Effector memory CD8-positive, alpha-beta T cell (primary cell): Measurements from ENCODE around the gene SPATA25.

Experiments
- ATAC-seq: fragments of 150-1000 bp; cut with Tn5 transposase; replicated peaks from 2 replicates; pipeline ENCODE4 v1.10.0; 2021; ENCODE audit warnings: mild to moderate bottlenecking, moderate library complexity
- DNase-seq, 3 experiments: peaks; one replicate each; pipeline ENCODE4 v3.0.0; 2021
- H3K27ac Mint-ChIP-seq, 2 donors: one replicate each; pipeline ENCODE4 v1.8.0; 2022; ENCODE audit warnings: mild to moderate bottlenecking in 2 of 2, mixed read lengths in 2 of 2, moderate library complexity in 2 of 2
- H3K27me3 Mint-ChIP-seq, 2 donors: one replicate each; pipeline ENCODE4 v1.8.0; 2022; ENCODE audit warnings: mixed read lengths in 2 of 2
- H3K36me3 Mint-ChIP-seq: one replicate; pipeline ENCODE4 v1.8.0; 2022; ENCODE audit warnings: mild to moderate bottlenecking, moderate library complexity, mixed read lengths; ENCODE audit not compliant: insufficient read depth
- H3K4me1 Mint-ChIP-seq, 2 donors: one replicate each; pipeline ENCODE4 v1.8.0; 2022; ENCODE audit warnings: low read depth in 2 of 2, mixed read lengths in 2 of 2
- H3K4me3 Mint-ChIP-seq, 2 donors: one replicate each; pipeline ENCODE4 v1.8.0; 2022; ENCODE audit warnings: mild to moderate bottlenecking in 2 of 2, mixed read lengths in 2 of 2, moderate library complexity in 2 of 2
- H3K9me3 Mint-ChIP-seq, 2 donors: one replicate each; pipeline ENCODE4 v1.8.0; 2022; ENCODE audit warnings: mixed read lengths in 2 of 2

The SPATA25 gene

DNA sequence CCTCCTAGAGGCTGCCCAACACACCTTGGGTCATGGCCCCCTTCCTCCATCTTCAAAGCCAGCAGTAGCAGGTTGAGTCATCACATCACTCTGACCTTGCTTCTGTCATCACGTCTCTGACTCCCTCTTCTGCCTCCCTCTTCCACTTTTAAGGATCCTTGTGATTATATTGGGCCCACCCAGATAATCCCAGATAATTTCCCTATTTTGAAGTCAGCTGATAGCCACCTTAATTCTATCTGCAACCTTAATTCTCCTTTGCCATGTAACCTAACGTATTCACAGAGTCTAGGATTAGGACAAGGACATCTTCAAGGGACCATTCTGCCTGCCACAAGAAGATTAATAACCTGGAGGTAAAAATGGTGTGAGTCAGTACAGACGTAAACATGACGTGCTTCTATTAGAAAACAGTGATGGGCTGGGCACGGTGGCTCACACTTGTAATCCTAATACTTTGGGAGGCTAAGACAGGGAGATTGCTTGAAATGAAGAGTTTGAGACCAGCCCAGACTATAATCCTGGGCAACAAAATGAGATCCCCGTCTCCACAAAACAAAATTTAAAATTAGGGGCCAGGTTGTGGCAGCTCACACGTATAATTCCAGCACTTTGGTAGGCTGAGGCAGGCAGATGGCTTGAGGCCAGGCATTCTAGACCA is 26.7 kb downstream of the SPATA25 start:
- Mint-ChIP-seq H3K4me1 (peaks cover 23 to 28% of the 10 kb centered on the region in 2 donors), H3K4me3 (no peak overlapping the region), H3K36me3 (peaks cover 23% of the 10 kb centered on the region), H3K27me3 (no peaks in the 10 kb centered on the region), H3K27ac (no peak overlapping the region), H3K9me3 (no peaks in the 10 kb centered on the region)
- no peak for DNase-seq
- no peak for ATAC-seq

- Mint-ChIP-seq H3K4me1 (peaks cover 25 to 33% of the 10 kb centered on the region in 2 donors), H3K9me3 (no peaks in the 10 kb centered on the region), H3K36me3 (peaks cover 23% of the 10 kb centered on the region), H3K27ac (no peak overlapping the region), H3K4me3 (no peak overlapping the region), H3K27me3 (no peaks in the 10 kb centered on the region)
- DNase-seq (no peak), ATAC-seq (no peak)
Measured at GRCh38 chr20:45859916-45860315, 27.5 kb downstream of the SPATA25 start.

- peak overlapping the region; percentile 96 to 97 for H3K27ac Mint-ChIP-seq
- peaks cover 34% of the 10 kb centered on the region for H3K36me3 Mint-ChIP-seq
- peak overlapping the region; percentile 97 to 99 for H3K4me3 Mint-ChIP-seq
- DNase-seq (no peak), ATAC-seq (peak; percentile 14)
- peaks cover 26 to 39% of the 10 kb centered on the region in 2 donors for H3K4me1 Mint-ChIP-seq
- no peaks in the 10 kb centered on the region for H3K9me3 Mint-ChIP-seq
- H3K27me3 Mint-ChIP-seq = no peaks in the 10 kb centered on the region
Measured at GRCh38 chr20:45857882-45858216, 29.6 kb downstream of the SPATA25 start.

DNA sequence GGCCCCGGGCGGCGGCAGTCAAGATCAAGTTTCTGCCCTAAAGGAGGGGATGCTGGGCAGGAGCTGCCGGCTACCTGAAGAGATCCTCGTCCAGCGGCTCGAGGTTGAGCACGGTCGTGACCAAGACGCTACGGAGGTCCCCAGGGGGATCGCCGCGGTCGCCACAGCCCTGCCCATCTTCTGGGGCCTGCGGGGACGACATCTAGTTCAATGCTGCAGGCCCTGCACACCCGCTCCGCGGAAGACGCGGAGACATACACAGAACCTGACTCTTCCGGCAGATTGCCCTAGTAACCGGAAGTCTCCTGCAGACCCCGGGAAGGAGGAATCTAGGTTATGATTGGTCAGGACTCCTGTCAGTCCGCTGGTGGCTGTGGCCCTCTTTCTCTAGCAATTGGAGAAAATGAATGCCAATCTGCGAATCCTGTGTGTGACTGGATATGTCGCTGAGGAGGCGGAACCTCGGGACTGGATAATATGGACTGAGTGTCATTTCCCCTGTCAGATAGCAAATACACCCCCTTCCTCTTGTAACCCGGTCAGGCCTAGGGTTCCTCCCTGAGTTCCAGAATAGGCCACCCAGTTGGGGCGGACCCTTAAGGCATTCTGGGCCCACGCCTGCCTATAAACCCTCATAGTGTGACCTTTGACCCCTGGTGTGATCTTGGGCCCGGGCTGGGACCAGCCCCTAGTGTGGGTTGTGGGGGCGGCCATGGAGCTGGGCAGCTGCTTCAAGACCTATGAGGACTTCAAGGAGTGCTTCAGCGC is 30.1 kb downstream of the SPATA25 start, which contains the start of the genes ACOT8 and ZSWIM3:
ACOT8 (minus strand) TSS at position 279 of the 768 bp plus-strand sequence; CDS start at position 202, 77 bp downstream.
ZSWIM3 (plus strand) TSS at position 501 of the 768 bp plus-strand sequence; CDS start at position 713, 212 bp downstream.
- H3K27me3 Mint-ChIP-seq = no peaks in the 10 kb centered on the region
- H3K36me3 Mint-ChIP-seq = peaks cover 36% of the 10 kb centered on the region
- H3K4me3 Mint-ChIP-seq = peak within 1 kb of the TSS; percentile 97 to 99
- peak; percentile 94 for ATAC-seq
- H3K4me1 Mint-ChIP-seq = peaks cover 26 to 39% of the 10 kb centered on the region in 2 donors
- DNase-seq = peak; percentile 94 to 96 (median 96)
- H3K9me3 Mint-ChIP-seq = no peaks in the 10 kb centered on the region
- H3K27ac Mint-ChIP-seq = peak within 1 kb of the TSS; percentile 96 to 97

- DNase-seq (no peak), ATAC-seq (no peak)
- Mint-ChIP-seq H3K27ac (no peak overlapping the region), H3K9me3 (no peaks in the 10 kb centered on the region), H3K4me3 (peak overlapping the region in 1 of 2 donors; percentile 46), H3K4me1 (peaks cover 25 to 28% of the 10 kb centered on the region in 2 donors), H3K36me3 (peaks cover 47% of the 10 kb centered on the region), H3K27me3 (no peaks in the 10 kb centered on the region)
Measured at GRCh38 chr20:45853484-45853883, 33.9 kb downstream of the SPATA25 start.

DNA sequence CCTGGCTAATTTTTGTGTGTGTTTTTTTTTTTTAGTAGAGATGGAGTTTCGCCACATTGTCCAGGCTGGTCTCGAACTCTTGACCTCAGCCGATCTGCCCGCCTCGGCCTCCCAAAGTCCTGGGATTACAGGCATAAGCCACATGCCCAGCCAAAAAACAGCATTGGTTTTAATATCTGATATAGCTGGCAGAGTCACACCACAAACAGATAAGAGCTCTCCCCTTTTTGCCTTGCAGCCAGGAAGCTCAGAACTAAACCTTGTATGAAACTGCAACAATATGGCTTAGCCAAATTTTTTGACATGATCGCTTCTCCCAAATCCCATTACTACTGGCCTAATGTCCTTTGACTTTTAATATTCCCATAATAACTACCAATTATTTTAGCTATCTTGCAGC is 35.1 kb downstream of the SPATA25 start:
- peak overlapping the region; percentile 44 to 83 for H3K27ac Mint-ChIP-seq
- no peaks in the 10 kb centered on the region for H3K27me3 Mint-ChIP-seq
- peaks cover 16 to 20% of the 10 kb centered on the region in 2 donors for H3K4me1 Mint-ChIP-seq
- H3K4me3 Mint-ChIP-seq = no peak overlapping the region
- no peaks in the 10 kb centered on the region for H3K9me3 Mint-ChIP-seq
- H3K36me3 Mint-ChIP-seq = peaks cover 45% of the 10 kb centered on the region
- DNase-seq (no peak), ATAC-seq (no peak)

- Mint-ChIP-seq H3K9me3 (no peaks in the 10 kb centered on the region), H3K27ac (no peak overlapping the region), H3K4me1 (peaks cover 9 to 18% of the 10 kb centered on the region in 2 donors), H3K27me3 (no peaks in the 10 kb centered on the region), H3K36me3 (peaks cover 42% of the 10 kb centered on the region), H3K4me3 (no peak overlapping the region)
- no peak for ATAC-seq
- no peak for DNase-seq
Measured at GRCh38 chr20:45851501-45851900, 35.9 kb downstream of the SPATA25 start.

DNA sequence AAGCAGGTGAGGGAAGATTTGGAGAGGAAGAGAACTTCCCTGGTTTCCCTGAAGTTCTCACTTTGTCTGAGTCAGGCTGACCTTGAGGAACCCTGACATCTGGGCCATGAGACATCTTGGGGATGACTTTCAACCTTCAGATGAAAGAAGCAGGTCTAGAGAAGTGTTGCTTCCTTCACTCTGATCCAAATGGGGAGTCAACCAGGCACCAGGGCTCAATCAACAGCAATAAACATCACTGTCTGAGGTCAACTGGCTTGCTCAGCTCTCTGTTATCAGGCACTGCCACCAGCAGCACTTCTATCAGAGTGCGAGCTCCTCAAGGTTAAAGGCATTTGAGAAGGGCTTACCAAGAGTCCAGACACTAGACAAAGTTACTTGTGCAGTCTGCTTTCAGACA is 36.5 kb downstream of the SPATA25 start:
- Mint-ChIP-seq H3K27ac (no peak overlapping the region), H3K36me3 (peaks cover 44% of the 10 kb centered on the region), H3K27me3 (no peaks in the 10 kb centered on the region), H3K9me3 (no peaks in the 10 kb centered on the region), H3K4me1 (peaks cover 5 to 12% of the 10 kb centered on the region in 2 donors), H3K4me3 (no peak overlapping the region)
- DNase-seq (no peak), ATAC-seq (no peak)

DNA sequence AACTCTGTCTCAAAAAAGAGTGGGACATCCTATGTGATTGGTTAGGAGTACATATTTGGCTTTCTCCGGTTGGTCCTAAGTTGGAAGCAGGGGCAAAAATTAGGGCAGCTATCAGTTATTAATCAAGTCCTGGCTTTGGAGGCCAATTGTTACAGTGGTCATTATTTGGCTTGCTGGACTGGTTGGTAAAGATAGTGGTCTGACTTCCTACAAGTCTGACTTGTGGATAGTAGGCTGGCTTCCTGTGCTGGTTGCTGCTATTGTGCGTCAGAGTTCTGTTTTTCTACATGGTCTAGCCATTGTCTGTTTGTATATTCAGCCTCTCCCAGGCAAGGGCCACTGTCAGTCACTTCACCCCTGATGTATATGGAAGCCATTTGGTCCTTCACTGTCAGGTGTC is 37.2 kb downstream of the SPATA25 start:
- no peak for DNase-seq
- Mint-ChIP-seq H3K27ac (no peak overlapping the region), H3K9me3 (no peaks in the 10 kb centered on the region), H3K27me3 (no peaks in the 10 kb centered on the region), H3K36me3 (peaks cover 49% of the 10 kb centered on the region), H3K4me1 (peaks cover 4 to 9% of the 10 kb centered on the region in 2 donors), H3K4me3 (no peak overlapping the region)
- no peak for ATAC-seq

- Mint-ChIP-seq H3K36me3 (peaks cover 55% of the 10 kb centered on the region), H3K4me1 (peaks cover 0 to 9% of the 10 kb centered on the region in 2 donors), H3K4me3 (no peak overlapping the region), H3K27me3 (no peaks in the 10 kb centered on the region), H3K27ac (no peak overlapping the region), H3K9me3 (no peaks in the 10 kb centered on the region)
- DNase-seq (no peak), ATAC-seq (no peak)
Measured at GRCh38 chr20:45848969-45849582, 38.3 kb downstream of the SPATA25 start.

- DNase-seq = no peak
- H3K27me3 Mint-ChIP-seq = no peaks in the 10 kb centered on the region
- H3K36me3 Mint-ChIP-seq = peaks cover 51% of the 10 kb centered on the region
- H3K27ac Mint-ChIP-seq = no peak overlapping the region
- no peaks in the 10 kb centered on the region for H3K9me3 Mint-ChIP-seq
- peaks cover under 1 to 4% of the 10 kb centered on the region in 2 donors for H3K4me1 Mint-ChIP-seq
- no peak for ATAC-seq
- H3K4me3 Mint-ChIP-seq = no peak overlapping the region
Measured at GRCh38 chr20:45848421-45848820, 39.0 kb downstream of the SPATA25 start.

- H3K36me3 Mint-ChIP-seq = peaks cover 34% of the 10 kb centered on the region
- no peaks in the 10 kb centered on the region for H3K27me3 Mint-ChIP-seq
- DNase-seq (no peak), ATAC-seq (no peak)
- peaks cover 6 to 10% of the 10 kb centered on the region in 2 donors for H3K4me1 Mint-ChIP-seq
- H3K27ac Mint-ChIP-seq = no peak overlapping the region
- no peak overlapping the region for H3K4me3 Mint-ChIP-seq
- H3K9me3 Mint-ChIP-seq = no peaks in the 10 kb centered on the region
Measured at GRCh38 chr20:45845452-45845851, 42.0 kb downstream of the SPATA25 start.

GRCh38 chr20:45843506-45843905 is 43.9 kb downstream of the SPATA25 start:
- peaks cover 31% of the 10 kb centered on the region for H3K36me3 Mint-ChIP-seq
- H3K9me3 Mint-ChIP-seq = no peaks in the 10 kb centered on the region
- ATAC-seq (no peak), DNase-seq (no peak)
- peak overlapping the region in 1 of 2 donors; percentile 26 for H3K27ac Mint-ChIP-seq
- H3K4me1 Mint-ChIP-seq = peaks cover 6 to 10% of the 10 kb centered on the region in 2 donors
- H3K4me3 Mint-ChIP-seq = no peak overlapping the region
- no peaks in the 10 kb centered on the region for H3K27me3 Mint-ChIP-seq
